Stimulated activated CD8-positive, alpha-beta memory T cell treated with anti-CD3 and anti-CD28 coated beads, Interleukin-15, amount 100 ng/mL, for 24 hours (primary cell): ENCODE measurements around the gene COQ10B.
"Not testable (repeated sequence)": the region's sequence is repeated elsewhere in the genome, so short reads cannot be mapped to it uniquely, and the experiment has no call there.

ENCODE experiments used
- DNase-seq: peaks from one replicate; pipeline ENCODE4 v3.0.0-alpha.2; 2020; ENCODE audit warnings: low read depth

Gene COQ10B

DNA sequence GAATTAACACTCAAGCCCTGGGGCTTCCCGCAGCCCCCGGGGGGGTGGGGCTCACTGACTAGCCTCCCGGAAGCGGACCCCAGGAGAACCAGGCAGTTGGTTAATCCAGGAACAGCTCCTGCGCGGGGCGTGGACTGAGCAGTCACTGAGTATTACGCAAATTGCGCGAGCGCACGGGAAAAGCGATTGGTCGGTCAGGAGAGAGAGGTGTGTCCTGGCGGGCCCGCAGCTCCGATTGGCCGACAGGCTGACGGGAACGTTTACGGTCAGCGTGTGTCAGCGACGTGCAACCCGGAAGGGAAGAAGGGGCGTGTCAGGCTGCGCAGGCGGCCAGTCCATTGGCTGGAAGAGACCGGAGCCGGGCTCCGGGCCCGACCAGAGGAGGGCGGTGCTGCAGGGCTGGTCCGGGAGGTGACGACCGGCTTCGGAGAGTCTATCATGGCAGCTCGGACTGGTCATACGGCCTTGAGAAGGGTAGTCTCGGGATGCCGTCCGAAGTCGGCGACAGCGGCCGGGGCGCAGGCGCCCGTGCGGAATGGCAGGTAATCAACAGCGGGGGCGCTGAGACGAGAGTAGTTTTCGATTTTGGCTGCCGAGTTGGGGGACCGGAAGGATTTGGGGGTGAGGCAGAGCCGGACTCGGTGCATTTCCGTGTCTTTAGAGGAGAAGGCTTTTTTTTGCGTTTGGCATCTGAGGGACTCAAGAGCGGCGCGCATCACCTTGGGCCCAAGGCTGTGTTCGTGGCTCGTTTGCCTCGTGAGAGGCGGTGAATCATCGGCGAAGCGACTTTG, at the start of gene COQ10B:
TSS of gene COQ10B (plus strand) at position 430 of the 791 bp plus-strand sequence. CDS start at position 439, 9 bp downstream.
- DNase-seq = peak; percentile 87

DNA sequence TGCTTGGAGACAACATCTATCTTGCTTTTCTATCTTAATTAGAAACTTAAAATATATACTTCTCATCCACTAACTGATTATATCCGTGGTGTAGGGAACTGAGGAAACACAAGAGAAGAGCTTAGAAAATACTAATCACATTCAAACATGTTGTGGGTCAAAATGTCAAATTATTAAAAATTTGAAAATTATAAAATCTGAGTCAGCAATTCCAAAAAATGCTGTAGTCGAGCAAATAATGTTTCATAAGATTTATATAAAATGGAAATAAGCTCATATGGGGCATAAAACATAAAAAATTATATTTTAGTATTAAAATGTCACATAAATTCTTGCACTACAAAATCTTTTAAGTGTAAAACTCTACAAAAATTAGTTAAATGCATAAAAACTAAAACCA, 47.8 kb upstream of the COQ10B start:
- no peak for DNase-seq

DNA sequence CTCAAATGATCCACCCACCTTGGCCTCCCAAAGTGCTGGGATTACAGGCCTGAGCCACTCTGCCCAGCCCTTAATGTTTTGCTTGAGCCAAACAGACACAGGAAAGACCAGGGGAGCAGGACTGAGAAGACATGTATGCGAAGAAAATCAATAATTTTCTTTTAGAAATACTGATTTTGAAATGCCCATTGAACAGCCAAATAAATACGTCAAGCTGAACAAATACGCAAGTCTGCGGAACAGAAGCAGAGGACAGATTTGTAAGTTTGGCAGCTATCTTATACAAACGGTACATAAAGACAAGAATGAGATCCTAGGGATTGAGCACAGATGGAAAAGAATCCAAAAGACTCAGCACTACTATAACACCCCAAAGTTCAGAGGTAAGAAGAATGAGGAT, 39.3 kb upstream of the COQ10B start:
- DNase-seq = no peak

DNA sequence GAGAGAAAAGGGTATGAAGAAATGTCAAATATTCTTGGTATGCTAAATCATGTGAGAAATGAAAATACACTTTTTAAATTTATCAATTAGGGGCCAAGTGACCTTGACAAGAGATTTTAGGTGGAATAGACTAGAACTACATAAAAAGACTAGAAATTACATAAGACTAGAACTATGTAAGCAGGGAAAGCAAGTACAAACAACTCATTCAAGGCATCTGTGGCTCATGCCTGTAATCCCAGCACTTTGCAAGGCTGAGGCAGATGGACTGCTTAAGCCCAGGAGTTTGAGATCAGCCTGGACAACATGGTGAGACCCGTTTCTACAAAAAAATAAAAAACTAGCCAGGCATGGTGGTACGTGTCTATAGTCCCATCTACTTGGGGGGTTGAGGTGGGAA, 38.8 kb upstream of the COQ10B start:
- no peak for DNase-seq

DNA sequence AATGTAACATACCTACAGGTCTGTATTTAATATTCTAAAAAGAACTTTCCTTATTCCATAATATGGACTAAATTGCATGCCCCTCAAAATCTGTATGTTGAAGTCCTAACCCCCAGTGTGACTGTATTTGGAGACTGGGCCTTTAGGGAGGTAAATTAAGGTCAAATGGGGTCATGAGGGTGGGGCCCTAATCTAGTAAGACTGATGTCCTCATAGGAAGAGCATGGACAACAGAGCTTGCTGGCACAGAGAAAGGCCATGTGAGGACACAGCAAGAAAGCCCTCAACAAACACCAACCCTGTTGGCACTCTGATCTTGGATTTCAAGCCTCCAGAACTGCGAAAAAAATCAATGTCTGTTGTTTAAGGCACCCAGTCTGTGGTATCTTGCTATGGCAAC, 37.1 kb upstream of the COQ10B start:
- DNase-seq = no peak

DNA sequence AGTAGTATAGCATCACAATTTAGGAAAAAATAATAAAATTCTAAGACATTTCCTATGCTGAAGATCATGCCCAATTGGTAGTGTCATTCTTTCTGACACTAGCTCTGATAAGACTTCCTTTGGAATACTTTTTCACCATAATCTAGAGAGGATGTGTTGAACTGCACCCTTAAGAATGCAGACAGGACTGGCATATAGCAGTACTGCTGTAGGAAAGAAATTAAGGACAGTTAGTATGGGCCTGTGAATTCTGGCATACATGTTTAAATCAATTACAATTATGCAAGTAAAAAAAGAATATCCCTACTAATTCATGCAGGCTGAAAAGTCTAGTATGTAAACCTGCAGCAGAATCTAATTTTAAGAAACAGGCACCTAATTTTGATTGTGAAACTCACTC, 33.9 kb upstream of the COQ10B start:
- DNase-seq = no peak

DNA sequence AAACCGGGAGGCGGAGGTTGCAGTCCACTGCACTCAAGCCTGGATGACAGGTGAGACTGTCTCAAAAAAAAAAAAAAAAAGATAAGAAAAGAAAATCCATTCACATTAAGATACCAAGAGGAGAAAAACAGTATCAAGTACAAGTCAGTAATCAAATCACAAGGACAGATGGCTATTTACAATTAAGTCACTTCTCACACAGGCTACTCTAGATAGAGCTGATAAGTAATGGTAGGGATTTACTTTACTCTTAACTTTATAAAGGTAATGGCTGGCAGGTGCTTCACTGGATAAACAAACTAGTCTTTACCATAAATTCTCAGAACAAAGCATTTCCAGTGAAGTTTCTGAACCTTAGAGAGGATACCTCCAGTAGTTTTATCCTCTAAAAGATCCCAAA, 30.0 kb upstream of the COQ10B start:
- DNase-seq = no peak

DNA sequence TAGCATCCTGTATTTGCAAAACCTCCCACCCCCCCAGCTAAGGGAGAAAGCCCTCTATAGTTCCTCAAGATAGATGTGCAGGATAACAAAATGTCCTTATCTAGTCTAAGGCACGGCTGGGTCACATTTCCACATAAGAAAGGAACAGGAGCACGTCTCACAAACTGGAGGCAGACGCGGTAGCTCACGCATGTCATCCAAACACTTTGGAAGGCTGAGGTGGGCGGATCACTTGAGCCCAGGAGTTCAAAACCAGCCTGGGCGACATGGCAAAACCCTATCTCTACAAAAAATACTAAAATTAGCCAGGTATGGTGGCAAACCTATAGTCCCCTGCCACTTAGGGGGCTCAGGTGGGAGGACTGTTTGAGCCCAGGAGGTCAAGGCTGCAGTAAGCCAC, 27.8 kb upstream of the COQ10B start:
- no peak for DNase-seq

DNA sequence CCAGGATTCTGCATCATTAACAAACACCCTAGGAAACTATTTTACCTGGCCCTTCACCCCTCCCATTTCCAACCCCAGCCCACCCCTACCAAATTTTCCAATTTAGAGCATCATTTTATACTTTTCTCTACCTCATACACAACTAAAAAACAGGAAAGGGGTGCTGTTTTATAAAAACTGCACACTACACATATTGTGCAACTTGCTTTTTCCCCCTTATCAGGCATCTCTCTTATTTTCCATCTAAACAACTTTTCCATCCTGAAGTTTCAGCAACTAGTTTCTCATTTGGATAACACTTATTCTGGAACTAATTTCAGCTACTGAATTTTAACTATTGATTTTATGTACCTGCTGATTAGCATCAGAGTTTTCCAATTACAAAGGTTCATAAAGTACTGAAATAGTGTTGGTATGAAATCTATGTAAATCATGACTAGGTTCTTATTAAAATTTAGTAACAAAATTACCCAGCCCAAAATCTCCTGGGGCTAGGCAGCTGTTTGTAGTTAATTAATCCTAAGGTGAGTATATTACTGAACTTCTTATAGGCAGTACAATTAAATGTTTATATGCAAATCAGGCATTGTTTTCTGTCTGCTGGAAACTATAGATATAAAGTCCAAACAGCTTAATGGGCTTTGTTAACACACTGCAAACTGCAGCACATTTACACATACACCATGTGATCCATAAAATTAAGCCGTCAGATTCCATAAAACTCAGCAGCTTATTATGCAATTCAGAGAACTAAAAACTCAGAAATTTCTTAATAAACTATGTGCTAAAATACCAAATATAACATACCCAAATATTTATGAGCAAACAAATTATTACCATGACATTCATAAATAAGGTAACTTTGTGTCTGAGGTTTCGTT, 26.4 kb upstream of the COQ10B start:
- no peak for DNase-seq

DNA sequence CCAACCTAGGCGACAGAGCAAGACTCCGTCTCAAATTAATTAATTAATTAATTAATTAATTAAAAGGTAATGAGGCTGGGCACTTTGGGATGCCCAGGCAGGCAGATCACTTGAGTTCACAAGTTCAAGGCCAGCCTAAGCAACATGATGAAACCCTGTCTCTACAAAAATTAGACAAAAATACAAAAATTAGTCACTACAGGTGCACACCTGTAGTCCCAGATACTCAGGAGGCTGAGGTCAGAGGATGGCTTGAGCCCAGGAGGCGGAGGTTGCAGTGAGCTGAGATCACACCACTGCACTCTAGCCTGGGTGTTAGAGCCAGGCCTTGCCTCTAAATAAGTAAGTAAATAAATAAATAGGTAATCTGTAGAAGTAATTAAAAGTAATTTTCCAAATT, 25.4 kb upstream of the COQ10B start:
- no peak for DNase-seq

DNA sequence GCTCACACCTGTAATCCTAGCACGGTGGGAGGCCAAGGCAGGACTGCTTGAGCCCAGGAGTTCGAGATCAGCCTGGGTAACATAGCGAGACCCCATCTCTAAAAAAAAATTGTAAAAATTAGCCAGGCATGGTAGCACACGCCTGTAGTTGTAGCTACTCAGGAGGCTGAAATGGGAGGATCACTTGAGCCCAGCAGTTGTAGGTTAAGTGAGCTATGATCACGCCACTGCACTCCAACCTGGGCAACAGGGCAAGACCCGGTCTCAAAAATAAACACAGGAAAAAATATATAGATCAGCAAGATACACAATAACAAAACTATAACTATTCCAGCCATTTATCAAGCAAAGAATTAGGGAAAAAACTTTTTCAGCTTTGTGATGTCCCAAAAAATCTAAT, 21.5 kb upstream of the COQ10B start:
- no peak for DNase-seq

DNA sequence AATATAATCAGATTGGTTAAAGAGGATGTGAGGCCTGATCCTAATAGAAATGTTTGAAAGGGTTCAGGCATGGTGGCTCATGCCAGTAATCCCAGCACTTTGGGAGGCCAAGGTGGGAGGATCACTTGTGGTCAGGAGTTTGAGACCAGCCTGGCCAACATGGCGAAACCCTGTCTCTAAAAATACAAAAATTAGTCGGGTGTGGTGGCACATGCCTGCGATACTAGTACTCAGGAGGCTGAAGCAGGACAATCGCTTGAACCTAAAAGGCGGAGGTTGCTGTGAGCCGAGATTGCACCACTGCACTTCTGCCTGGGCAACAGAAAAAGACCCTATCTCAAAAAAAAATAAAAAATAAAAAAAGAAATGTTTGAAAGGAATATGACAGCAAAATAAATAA, 20.8 kb upstream of the COQ10B start:
- not testable (repeated sequence) for DNase-seq

DNA sequence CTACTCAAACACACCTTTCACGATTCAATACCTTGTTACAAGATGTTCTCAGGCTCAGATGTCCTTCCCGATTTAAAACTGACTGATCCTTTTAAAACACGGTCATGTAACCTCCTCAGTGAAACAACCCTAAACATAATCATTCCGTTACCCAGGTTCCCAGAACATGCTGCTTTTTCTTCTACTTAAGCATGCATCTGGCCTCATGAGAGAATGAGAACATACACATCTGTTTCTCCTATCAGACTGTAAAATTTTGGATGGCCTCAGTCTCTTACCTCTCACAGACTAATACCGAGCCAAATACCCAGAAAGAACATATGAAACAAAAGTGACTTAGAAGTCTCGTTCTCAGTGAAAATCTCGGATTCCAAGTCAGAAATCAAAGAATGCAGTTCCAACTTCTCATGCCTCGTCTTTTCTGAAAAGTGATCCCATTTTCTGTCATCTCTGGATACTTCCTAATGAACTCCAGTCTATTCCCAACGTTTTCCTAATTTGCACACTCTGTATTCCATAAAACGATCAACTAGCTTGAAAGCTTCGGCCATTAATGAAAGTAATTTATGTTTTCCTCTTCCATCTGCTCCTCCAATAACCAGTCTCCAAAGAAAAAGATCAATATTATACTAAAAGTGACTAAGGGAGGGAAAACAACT, 19.4 kb upstream of the COQ10B start:
- no peak for DNase-seq

DNA sequence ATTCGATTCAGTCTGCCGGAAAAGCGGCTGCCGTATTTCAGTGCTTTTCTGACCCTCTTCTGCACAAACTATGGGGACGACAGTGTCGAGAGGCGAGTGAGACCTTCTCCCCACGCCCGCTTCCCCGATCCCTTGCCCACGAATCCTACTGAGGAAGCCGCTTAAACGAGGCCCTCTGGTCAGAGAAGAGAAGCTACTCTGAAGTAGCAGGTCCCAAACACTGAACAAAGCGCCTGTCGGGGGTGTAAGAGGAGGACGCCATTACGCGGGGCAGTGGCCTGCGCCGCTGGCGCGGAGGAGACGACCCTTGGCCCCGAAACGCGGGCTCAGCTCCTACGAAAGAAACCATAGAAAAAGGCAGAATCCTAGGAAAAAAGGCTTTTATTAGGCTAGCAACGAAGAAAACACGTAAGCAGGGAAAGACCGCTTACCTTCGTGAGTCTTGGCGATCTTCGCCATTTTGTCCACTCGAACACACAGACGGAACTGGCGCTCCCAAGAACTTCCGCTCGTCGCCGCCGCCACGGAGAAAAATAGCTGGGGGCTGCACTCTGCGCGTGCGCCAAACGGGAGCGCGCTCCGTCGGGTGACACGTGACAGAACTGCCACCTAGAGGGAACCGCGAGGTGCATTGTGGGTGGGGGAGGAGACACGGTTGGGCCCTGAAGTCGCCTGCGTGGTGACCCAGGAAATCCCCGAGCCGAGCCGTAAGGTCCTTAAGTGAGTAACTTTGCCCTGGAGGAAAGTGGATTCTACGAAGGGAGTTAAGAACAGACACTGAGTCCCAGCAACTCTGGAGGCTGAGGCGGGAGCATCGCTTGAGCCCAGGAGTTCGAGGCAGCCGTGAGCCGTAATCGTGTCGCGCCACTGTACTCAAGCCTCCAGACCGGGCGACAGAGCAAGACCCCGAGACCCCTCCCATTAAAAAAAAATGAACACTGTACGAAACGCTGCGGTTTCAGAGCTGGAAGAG, 18.5 kb upstream of the COQ10B start, which contains the start of gene SF3B1:
TSS of gene SF3B1 (minus strand) at position 488 of the 973 bp plus-strand sequence. CDS start at position 459, 29 bp downstream.
- peak; percentile 97 for DNase-seq

DNA sequence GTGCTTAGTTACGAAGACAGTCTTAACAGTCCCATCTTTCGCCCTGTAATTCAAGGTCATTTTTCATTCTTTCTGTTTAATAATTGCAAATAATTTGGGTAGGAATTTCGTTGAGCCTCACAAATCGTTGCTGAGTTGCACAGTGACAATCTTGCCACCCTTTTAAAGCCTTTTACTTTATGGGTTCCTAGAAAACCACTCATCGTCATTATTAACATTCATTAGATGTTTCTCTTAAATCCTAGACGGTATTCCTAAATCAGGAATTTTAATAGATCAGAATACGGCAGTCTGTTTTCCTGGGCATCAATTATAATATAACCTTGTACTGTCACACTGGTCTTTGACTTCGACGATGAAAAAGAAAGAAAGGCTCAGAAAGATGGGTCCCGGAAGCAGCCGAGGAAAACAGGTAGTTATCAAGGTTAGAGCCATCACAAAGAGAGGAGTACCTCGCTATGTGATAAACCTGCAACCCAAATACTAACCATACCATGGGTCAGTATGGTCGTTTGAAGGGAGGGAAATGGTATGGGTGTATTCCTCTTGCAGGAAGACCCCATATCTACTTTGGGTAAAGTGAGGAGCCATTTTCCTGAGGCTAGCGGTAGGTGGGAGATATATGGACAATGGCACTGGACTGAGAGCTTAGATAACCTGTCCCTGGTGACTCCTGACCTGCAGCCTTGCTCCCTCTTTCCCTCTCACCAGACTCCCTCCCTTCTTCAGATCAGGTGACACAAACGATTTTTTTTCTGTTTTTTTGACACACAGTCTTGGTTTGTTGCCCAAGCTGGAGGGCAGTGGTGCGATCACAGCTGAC, 17.5 kb upstream of the COQ10B start:
- no peak for DNase-seq

DNA sequence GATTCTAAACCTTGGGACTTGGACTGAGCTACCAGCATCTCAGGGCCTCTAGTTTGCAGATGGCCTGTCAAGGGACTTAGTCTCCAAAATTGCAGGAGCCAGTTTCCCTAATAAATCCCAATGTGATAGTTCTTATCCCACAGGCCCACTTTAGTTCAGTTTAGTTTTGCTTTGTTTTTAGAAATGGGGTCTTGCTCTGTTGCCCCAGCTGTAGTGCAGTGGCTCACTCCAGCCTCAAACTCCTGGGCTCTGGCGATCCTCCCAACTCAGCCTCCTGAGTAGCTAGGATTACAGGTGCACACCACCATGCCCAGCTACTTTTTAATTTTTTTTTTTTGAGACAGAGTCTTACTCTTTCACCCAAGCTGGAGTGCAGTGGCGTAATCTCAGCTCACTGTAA, 16.0 kb upstream of the COQ10B start:
- DNase-seq = no peak

DNA sequence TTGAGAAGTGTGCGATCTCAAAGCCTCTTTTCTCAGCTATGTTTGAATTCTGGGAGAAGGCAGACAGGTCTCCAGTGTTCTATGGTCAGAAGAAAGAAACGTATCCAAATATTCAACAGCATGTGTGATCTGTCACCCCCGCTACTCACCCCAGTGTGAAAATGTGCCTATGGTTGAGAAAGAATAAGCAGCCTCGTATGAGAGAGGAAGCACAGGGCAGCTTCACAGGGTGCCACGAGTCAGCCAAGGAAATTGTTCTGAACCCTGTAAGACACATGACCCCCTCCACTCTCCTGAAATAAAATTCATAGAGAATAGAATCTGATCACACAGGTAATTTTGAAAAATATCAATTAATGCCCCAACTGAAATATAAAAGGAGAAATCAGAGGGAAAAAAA, 10.5 kb upstream of the COQ10B start:
- no peak for DNase-seq

DNA sequence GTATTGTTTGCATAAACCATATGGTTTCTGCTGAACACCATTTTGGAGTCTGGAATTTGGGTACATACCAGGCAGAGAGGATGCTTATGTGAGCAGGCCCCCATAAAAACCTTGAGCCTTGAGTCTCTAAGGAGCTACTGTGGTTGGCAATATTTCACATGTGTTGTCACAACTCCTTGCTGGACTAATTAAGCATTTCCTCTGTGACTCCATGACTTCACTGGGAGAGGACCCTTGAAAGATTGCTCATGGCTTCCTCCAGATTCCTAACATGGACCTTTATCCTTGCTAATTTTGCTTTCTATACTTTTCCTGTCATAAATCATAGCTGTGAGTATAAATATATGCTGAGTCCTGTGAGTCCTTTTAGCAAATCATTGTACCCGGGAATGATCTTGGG, 7.6 kb upstream of the COQ10B start:
- DNase-seq = no peak

DNA sequence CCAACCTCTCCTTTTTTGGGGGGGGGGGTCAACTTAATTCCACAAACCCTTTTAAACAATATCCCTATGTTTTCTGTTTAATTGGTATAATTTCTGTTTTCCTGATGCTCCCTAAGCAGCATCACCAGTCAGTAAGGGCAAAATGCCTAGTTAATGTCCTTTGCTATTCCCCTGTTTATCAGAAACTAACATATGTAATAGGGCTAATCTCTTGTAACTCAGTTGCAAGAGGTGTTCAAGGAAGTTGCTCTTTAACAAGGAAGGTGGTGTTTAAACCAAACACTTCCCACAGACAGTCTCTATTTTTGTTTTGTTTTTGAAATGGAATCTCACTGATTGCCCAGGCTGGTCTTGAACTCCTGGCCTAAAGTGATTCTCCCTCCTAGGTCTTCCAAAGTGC, 6.5 kb upstream of the COQ10B start:
- DNase-seq = no peak

DNA sequence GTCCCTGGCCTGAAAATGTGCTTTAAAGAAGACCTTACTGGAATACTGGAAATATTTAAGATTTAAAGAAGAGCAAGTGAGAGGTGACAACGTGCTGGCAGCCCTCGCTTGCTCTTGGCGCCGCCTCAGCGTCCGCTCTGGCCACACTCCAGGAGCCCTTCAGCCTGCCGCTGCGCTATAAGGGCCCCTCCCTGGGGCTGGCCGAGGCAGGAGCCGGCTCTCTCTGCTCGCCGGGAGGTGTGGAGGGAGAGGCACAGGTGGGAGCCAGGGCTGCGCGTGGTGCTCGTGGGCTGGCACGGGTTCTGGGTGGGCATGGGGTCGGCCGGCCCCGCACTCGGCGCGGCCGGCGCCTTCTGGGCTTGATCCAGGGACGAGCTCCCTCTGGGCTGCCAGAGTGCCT, 2.9 kb upstream of the COQ10B start:
- no peak for DNase-seq

DNA sequence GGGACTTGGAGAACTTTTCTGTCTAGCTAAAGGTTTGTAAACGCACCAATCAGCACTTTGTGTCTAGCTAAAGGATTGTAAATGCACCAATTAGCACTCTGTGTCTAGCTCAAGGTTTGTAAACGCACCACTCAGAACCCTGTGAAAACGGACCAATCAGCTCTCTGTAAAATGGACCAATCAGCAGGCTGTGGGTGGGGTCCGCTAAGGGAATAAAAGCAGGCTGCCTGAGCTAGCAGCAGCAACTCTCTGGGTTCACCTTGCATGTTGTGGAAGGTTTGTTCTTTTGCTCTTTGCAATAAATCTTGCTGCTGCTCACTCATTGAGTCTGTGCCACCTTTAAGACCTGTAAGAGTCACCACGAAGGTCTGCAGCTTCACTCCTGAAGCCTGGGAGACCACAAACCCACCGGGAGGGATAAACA, 2.4 kb upstream of the COQ10B start:
- DNase-seq = not testable (repeated sequence)
